GM20000 (cell line): ENCODE results near the gene HLA-DOA.

Experiments
- DNase-seq: peaks from one replicate; pipeline ENCODE4 v3.0.0; 2012; ENCODE audit warnings: low spot score
- TF ChIP-seq, protein P1 (sequence below): IDR thresholded peaks from 2 replicates; pipeline ENCODE4 v1.5.1; 2012; ENCODE audit warnings: mild to moderate bottlenecking, control low read depth; ENCODE audit errors: extremely low read depth, missing control alignments

The HLA-DOA gene

GRCh38 chr6:32960563-32960962 is 48.8 kb downstream of the HLA-DOA start:
- TF ChIP-seq, protein P1, sequence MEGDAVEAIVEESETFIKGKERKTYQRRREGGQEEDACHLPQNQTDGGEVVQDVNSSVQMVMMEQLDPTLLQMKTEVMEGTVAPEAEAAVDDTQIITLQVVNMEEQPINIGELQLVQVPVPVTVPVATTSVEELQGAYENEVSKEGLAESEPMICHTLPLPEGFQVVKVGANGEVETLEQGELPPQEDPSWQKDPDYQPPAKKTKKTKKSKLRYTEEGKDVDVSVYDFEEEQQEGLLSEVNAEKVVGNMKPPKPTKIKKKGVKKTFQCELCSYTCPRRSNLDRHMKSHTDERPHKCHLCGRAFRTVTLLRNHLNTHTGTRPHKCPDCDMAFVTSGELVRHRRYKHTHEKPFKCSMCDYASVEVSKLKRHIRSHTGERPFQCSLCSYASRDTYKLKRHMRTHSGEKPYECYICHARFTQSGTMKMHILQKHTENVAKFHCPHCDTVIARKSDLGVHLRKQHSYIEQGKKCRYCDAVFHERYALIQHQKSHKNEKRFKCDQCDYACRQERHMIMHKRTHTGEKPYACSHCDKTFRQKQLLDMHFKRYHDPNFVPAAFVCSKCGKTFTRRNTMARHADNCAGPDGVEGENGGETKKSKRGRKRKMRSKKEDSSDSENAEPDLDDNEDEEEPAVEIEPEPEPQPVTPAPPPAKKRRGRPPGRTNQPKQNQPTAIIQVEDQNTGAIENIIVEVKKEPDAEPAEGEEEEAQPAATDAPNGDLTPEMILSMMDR: no peak

GRCh38 chr6:32956176-32956575 is 53.2 kb downstream of the HLA-DOA start:
- TF ChIP-seq, protein P1: no peak
- no peak for DNase-seq

More at GRCh38 chr6:32960563-32960962, 48.8 kb downstream of the HLA-DOA start:
- DNase-seq: no peak

- DNase-seq: no peak
- TF ChIP-seq, protein P1: peak; percentile 49
Measured at GRCh38 chr6:32954986-32955802, 54.2 kb downstream of the HLA-DOA start.

- DNase-seq: no peak
- TF ChIP-seq, protein P1: no peak
Measured at GRCh38 chr6:32954267-32954666, 55.1 kb downstream of the HLA-DOA start.
